ENCODE data around the gene CHTF18. TPM values are rescaled to one million over a fixed set of nuclear protein-coding genes. Genes with fewer than 3 reads are reported as not detected.

The CHTF18 gene
- total RNA-seq, 1 donor from 2014 or later: 14.8 TPM

- no peak overlapping the region for H2AFZ ChIP-seq (ENCODE audit: low read depth, low read length)
- H3K9me3 ChIP-seq (ENCODE audit: insufficient read depth, low read depth, low read length): no peaks in the 10 kb centered on the region
- DNase-seq (ENCODE audit: low read depth): no peak
- H3K9ac ChIP-seq (ENCODE audit: low read length): no peak overlapping the region
- no peaks in the 10 kb centered on the region for H3K27me3 ChIP-seq (ENCODE audit: insufficient read depth, low read length)
- H3K4me3 ChIP-seq (ENCODE audit: insufficient read depth, low read depth, low read length): no peak overlapping the region
- H3K27ac ChIP-seq (ENCODE audit: low read depth, low read length): no peak overlapping the region
- H3K36me3 Mint-ChIP-seq (ENCODE audit: low read depth, unreplicated experiment): peaks cover 3% of the 10 kb centered on the region
- TF ChIP-seq EZH2 (IDR thresholded peaks at IDR 0.05; ENCODE audit: insufficient read depth, low read length) (no peak), CTCF (IDR thresholded peaks at IDR 0.05; ENCODE audit: insufficient read depth, low read depth, low read length) (no peak)
- H3K79me2 ChIP-seq (ENCODE audit: insufficient read depth, low read length): no peaks in the 10 kb centered on the region
- peaks cover 6% of the 10 kb centered on the region for H3K27me3 Mint-ChIP-seq (ENCODE audit: low read depth, unreplicated experiment)
- peaks cover 7% of the 10 kb centered on the region for H3K4me1 ChIP-seq (ENCODE audit: insufficient read depth, low read length)
- no peak overlapping the region for H3K4me2 ChIP-seq (ENCODE audit: low read length)
- no peak overlapping the region for H3K4me3 Mint-ChIP-seq (ENCODE audit: unreplicated experiment)
- FAIRE-seq: no peak
- no peak overlapping the region for H3K27ac Mint-ChIP-seq (ENCODE audit: unreplicated experiment)
- H3K36me3 ChIP-seq (ENCODE audit: insufficient read depth, low read length): no peaks in the 10 kb centered on the region
- H3K4me1 Mint-ChIP-seq (ENCODE audit: low read depth, unreplicated experiment): no peaks in the 10 kb centered on the region
- H4K20me1 ChIP-seq (ENCODE audit: insufficient read depth, low read length): no peaks in the 10 kb centered on the region
- H3K9me3 Mint-ChIP-seq (ENCODE audit: unreplicated experiment): no peaks in the 10 kb centered on the region
Observed at GRCh38 chr16:762595-763268, 25.7 kb upstream of the CHTF18 start.

GRCh38 chr16:763369-764183, 24.8 kb upstream of the CHTF18 start:
- no peak overlapping the region for H3K9ac ChIP-seq (ENCODE audit: low read length)
- FAIRE-seq (no peak), DNase-seq (ENCODE audit: low read depth) (no peak)
- peaks cover 6% of the 10 kb centered on the region for H3K27me3 Mint-ChIP-seq (ENCODE audit: low read depth, unreplicated experiment)
- no peak overlapping the region for H2AFZ ChIP-seq (ENCODE audit: low read depth, low read length)
- no peaks in the 10 kb centered on the region for H3K4me1 Mint-ChIP-seq (ENCODE audit: low read depth, unreplicated experiment)
- no peaks in the 10 kb centered on the region for H3K36me3 ChIP-seq (ENCODE audit: insufficient read depth, low read length)
- no peak for TF ChIP-seq CTCF (IDR thresholded peaks at IDR 0.05; ENCODE audit: insufficient read depth, low read depth, low read length)
- no peak for TF ChIP-seq EZH2 (IDR thresholded peaks at IDR 0.05; ENCODE audit: insufficient read depth, low read length)
- no peaks in the 10 kb centered on the region for H3K9me3 ChIP-seq (ENCODE audit: insufficient read depth, low read depth, low read length)
- H4K20me1 ChIP-seq (ENCODE audit: insufficient read depth, low read length): no peaks in the 10 kb centered on the region
- peaks cover 3% of the 10 kb centered on the region for H3K36me3 Mint-ChIP-seq (ENCODE audit: low read depth, unreplicated experiment)
- H3K4me3 Mint-ChIP-seq (ENCODE audit: unreplicated experiment): no peak overlapping the region
- H3K4me3 ChIP-seq (ENCODE audit: insufficient read depth, low read depth, low read length): no peak overlapping the region
- H3K9me3 Mint-ChIP-seq (ENCODE audit: unreplicated experiment): no peaks in the 10 kb centered on the region
- H3K79me2 ChIP-seq (ENCODE audit: insufficient read depth, low read length): no peaks in the 10 kb centered on the region
- H3K27ac Mint-ChIP-seq (ENCODE audit: unreplicated experiment): no peak overlapping the region
- H3K27me3 ChIP-seq (ENCODE audit: insufficient read depth, low read length): no peaks in the 10 kb centered on the region
- no peak overlapping the region for H3K27ac ChIP-seq (ENCODE audit: low read depth, low read length)
- H3K4me1 ChIP-seq (ENCODE audit: insufficient read depth, low read length): peaks cover 7% of the 10 kb centered on the region
- H3K4me2 ChIP-seq (ENCODE audit: low read length): no peak overlapping the region
